HG03045 (cell line): ENCODE results near the gene CASS4.
"Not testable (repeated sequence)": the region's sequence is repeated elsewhere in the genome, so short reads cannot be mapped to it uniquely, and the experiment has no call there.

ENCODE experiments used
- ATAC-seq: cut with Tn5 transposase; IDR thresholded peaks from one replicate; pipeline ENCODE4 v1.9.1; 2021; ENCODE audit warnings: mild to moderate bottlenecking, moderate library complexity; ENCODE audit not compliant: unreplicated experiment

CASS4 gene

DNA sequence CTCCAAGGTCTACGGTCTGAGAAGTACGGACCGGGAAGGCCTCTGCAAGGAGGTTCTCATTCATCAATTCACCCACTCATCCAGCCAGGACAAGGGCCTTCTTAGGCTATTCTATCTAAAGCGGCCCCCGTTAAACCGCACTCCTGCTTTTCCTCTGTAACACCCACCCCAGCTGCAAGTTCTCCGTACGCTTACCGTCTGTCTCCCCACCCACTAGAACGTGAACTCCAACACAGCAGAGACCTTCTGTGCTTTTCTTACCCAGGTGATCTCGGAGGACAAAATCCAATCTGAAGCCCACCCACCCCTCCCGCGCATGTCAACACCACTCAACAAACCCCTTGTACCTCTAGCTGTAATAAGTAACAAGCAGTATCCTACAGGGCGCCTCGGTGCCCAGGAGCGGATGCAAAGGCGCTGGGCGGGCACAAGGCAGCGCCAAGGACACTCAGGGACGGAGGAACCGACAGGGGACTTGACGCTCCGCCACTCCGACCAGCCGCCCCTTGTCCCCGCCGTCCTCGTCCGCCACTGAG, 20.4 kb upstream of the CASS4 start:
- ATAC-seq: peak; percentile 42

DNA sequence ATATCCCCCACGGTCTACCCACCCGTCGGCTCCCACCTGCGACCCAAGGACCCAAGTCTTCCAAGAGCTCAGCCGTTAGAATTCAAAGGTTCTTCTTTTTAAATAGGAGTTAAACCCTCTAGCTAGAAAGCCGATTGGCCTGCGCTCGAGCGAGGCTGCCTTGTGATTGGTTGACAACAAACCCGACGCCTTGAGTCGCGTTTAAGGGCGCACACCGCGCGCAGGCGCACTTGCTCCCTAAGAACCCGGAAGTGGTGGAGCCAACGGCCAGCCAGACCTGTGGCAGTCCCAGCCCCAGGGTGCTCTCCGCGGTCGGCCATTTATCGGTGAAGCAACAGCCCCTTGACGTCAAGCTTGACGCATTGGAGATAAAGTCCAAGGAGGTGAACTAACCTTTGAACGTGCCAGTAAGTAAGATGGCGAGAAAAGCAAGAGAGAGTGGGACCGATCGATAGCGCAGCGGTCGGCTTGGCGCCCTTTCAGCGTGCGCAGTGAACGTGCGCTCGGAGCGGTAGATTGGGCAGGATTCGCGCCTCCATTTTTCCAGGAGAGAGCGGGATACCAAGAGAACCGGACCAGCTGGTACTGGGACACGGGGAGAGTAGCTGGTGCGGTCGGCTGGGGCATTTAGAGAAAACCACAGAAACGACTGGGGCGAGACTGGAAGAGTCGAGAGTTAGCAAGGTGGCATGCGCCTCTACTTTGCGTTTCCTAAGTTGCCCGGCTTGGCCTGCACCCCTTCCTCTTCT, 19.8 kb upstream of the CASS4 start, which contains the start of the genes AURKA and CSTF1:
Gene AURKA, minus strand, starts transcription at position 84 of the 749 bp plus-strand sequence. CDS start 4,018 bp downstream, outside the sequence.
Gene CSTF1, plus strand, starts transcription at position 514 of the 749 bp plus-strand sequence. CDS start 2,908 bp downstream, outside the sequence.
- peak; percentile 95 for ATAC-seq

DNA sequence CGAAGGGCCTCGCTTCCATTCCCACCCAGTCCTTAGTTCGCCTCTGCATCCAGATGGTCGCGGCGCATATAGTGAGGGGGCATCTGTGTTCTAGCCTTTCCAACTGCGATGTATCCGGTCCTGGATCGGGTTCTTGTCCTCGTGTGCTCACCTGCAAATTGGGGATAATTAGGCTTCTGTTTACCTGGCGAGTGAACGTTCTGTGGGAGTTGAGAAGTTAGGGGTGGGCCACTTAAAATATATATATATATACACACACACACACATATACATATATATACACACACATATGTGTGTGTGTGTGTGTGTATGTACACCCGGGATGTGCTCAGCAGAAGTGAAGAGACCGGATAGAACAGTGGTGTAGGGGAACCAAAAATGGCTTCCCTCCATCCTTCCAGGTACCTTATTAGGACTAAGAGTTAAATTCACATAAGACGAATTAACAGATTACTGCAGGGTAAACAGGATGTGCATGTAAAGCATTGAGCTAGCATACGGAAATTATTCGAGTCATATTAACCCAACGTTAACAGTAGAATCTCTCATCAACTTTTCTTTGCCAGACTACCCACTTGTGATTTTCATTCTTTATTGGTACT, 19.1 kb upstream of the CASS4 start:
- no peak for ATAC-seq

DNA sequence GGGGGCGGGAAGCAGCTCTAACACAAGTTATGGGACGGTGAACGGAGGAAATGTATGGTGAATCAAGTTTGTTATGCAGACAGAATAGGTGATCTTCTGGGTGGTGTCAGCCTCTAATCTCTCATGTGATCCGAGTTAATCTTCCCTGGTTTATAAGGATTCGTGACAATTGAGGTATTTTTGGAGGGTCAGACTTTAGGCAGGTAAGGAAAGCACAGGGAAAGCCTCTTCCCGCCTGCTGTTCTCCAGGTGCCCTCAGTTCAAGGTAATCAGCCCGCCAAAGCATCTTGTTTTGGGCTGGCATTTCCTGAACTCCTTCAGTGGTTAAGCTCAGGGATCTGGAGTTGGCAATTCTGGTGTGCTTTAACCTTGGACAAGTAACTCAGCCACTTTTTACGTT, 18.4 kb upstream of the CASS4 start:
- no peak for ATAC-seq

DNA sequence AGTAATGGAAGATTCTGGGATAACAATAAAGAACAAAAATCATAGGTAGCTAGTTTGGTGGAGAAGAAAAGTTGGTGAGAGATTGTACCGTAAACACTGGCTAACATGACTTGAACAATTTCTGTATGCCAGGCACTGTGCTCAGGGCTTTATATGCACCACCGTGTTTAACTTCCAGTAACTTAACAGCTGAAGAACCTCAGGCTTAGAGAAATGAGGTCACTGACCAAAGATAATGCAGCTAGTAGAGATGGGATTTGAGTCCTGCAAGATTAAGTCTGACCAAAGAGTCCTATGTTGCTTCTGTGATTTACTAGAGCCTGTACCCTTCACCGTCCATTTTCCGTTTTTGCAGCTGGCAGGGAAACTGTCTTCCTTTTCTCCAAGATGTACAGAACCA, 16.9 kb upstream of the CASS4 start:
- no peak for ATAC-seq

DNA sequence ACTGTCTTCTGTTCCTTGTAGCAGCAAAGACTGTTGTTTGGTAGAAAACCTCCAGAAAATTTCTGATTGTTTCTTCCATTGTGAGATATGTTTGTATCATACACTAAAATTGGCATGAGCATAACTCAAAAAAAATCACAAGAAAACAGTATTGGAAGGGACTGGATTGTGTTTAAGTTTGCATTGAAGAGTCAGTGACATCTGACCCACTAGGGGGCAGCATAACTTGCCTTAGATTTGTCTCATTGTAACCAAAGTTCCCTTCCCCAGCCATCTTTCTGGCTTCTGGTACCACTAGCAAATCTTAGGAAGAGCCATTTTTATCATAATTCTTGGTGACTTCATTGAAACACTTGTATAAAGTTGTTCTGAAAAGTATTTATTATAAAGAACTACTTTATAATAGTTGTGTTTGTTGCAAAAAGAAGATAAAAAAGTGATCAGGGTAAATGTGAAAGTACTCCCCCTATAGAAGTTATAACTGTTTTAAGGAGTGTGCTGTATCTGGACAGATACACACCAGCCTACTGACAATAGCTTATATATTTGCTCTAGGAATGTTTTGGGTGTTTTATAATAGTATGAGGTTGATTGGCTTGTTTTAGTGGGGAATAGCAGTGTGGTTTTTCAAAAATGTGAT, 11.9 kb upstream of the CASS4 start:
- no peak for ATAC-seq

DNA sequence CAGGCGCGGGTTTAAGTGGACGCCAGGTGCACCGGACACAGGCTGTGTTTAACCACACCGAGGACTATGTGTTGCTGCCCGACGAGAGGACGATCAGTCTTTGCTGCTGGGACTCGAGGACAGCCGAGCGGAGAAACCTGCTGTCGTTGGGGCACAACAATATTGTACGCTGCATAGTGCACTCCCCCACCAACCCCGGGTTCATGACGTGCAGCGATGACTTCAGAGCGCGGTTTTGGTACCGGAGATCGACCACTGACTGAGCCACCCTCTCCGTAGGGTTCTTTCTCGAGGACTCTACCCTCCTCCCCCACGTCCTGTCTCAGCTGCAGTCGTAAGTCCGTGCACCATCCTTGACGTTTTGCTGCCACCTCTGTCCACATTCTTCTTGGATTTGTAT, 8.6 kb upstream of the CASS4 start:
- ATAC-seq: no peak

DNA sequence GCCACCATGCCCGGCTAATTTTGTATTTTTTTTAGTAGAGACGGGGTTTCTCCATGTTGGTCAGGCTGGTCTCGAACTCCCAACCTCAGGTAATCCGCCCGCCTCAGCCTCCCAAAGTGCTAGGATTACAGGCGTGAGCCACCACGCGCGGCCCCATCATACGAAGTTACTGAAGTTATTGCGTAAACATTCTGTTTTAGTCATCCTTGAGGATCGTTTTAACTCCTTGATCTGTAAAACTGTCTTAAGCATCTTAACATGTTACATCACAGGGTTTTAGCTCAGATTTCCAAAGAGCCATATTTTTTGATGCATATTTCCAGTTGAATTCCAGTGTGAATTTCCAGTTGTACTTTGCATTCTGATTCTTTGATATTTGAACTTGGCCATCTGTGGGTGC, 6.7 kb upstream of the CASS4 start:
- ATAC-seq: not testable (repeated sequence)

DNA sequence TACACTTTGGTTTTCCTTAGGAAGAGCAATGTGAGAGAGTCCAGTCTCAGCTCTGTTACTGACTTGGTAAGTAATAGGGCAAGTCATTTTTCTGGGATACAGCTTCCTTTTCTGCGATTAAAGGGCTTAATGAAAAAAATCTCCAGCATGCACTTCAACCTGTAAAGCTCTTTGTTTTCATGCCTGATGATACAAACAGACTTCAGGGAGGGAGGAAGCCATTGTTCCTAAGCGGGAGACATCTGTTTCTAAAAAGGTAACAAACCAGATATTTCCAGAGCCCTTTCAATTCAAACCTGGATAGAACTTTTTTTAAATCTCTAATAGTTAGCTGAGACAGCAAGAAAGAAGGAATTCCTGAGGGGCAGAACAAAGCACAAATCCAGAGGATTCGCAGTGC, 5.2 kb upstream of the CASS4 start:
- ATAC-seq: no peak

DNA sequence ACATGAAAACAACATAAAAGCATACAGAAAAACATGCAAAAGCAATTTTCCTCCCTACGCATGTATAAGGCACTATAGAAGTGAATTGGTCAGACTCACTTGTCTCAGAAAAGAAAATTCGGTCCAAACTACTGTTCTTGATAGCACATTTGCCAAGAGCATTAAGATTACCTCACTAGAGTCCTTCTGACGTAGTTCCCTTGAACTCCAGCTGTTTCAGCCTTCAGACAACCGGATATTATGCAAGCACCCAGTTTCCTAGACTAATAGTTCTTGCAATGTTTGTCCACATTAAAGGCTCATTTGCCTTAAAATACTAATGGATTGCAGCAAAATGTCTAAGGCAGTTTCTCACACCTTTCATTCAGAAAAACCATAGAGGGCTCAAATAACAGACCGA, 2.5 kb upstream of the CASS4 start:
- no peak for ATAC-seq

DNA sequence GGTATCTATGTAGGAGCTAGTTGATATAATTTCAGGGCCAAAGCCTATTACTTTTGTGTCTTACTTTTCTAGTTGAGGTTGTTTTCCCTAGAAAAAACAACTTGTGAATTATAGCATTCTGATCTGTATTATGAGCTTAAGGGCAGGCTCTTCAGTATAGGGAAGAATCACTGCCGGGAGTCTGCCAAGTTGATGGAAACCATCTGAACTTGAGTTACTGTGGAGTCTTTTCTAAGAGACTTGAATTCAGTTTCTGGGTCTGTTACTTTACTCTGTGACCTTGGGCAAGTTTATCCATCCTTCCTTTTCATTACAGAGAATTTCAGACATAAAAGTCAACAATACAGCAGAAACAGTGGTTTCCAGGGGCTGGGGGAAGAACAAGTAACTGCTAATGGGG, 2.1 kb upstream of the CASS4 start:
- no peak for ATAC-seq

DNA sequence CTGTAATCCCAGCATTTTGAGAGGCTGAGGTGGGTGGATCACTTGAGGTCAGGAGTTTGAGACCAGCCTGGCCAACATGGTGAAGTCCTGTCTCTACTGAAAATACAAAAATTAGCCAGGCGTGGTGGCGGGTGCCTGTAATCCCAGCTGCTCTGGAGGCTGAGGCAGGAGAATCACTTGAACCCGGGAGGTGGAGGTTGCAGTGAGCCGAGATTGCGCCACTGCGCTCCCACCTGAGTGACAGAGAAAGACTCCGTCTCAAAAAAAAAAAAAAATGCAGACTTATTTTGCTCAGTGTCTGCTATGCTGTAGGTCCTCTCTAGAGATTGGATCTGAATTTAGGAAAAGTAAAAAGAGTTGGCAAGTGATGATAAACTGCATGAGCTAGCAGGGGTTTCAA, 773 bp upstream of the CASS4 start:
- ATAC-seq: not testable (repeated sequence)

DNA sequence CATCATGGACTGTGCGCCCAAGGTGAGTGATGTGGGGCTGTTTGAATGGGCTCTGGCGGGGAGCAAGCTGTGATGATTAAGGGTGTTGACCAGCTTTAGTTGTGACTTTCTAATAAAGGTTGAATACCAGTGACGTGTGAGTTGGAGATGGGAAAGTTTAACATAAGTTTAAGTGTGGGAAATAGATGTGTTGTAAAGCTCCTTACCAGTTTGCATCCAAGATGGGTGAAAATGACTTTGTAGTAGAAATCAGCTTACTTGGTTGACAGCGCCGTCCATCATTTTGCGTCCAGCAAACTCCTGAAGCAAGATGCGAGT, 372 bp downstream of the CASS4 start:
- ATAC-seq: no peak

DNA sequence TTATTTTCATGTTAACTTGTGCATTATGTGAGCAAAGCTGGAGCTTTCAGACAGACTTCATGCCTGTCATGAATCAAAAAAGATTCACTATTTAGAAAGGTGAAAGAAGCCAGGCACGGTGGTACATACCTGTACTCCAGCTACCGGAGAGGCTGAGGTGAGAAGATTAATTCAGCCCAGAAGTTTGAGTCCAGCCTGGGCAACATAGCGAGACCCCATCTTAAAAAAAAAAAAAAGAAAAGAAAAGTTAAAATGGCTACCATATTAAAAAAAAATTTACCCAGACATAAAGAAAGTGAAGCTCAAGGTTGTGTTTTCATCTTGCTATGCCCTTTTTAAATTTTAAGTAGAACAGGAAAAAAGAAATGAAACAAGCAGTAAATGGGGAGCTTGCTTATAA, 889 bp downstream of the CASS4 start:
- no peak for ATAC-seq

DNA sequence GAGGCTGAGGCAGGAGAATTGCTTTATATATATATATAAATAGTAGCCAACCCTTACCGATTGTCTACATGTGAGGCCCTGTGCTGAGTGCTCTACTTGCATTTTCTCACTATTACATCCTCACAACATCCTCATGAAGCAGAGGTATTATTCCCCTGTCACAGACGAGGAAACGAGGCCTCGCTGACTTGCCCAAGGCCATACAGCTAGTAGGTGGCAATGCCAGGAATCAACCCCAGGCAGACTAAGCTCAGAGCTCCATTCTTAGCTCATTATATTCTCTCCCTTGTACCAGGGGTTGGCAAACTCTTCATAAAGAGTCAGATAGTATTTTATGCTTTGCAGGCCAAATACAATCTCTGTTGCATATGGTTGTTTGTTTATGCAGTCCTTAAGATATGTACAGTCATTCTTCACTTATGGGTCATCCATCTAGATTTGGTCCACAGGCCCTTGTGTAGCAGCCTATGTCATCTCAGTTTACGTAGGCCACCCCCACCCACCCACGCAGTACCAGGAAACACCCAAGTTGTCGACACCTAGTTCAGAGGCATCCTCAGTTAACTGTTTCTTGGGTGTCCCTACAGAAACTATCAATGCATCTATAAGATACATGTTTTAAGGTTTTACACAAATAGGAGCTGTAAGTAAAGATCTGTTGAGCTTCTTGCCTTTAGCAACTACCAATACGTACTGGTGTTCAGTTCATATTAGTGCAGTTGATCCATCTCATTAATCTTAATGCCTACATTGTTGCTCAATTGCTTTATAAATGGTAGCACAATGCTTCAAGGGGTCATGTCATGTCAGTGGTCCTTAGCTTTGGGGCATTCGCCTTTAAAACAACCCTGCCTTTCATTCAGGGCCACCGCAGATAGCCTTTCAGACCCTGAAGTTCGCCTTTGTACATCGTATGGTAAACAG, 3.0 kb downstream of the CASS4 start:
- no peak for ATAC-seq

DNA sequence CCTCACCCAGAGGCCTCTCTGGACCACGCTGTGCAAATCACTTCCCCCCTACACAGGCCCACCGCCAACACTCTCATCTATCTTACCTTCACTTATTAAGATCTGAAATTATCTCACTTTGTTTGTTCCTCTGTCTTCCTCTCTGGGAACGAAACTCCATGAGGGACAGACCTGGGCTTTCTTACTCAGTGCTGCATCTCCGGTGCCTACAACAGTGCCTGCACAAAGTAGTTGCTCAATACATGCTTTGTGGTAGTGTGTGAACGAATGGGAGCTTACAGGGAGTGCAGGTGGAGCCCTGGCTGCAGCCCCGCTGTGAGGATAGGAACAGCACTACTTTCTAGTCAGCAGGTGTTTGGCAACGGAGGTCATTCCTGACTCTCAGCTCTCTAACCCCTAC, 5.3 kb downstream of the CASS4 start:
- no peak for ATAC-seq

DNA sequence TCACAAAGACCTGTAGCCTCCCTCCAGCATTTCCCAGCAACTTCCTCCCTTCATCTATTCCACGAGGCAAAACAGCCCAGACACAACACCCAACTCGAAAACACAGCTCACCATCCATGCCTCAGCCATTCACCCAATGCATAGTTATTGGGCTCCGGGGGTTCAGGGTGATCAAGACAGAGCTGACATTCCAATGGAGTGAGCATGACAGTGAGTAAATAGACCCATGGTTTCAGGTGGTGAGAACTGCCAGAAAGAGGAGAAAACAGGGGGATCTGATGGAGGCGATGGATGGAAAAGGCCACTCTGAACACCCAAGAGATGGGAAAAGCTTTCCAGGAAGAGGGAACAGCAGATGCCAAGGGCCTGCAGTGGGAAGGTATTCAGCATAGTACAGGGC, 5.9 kb downstream of the CASS4 start:
- no peak for ATAC-seq

DNA sequence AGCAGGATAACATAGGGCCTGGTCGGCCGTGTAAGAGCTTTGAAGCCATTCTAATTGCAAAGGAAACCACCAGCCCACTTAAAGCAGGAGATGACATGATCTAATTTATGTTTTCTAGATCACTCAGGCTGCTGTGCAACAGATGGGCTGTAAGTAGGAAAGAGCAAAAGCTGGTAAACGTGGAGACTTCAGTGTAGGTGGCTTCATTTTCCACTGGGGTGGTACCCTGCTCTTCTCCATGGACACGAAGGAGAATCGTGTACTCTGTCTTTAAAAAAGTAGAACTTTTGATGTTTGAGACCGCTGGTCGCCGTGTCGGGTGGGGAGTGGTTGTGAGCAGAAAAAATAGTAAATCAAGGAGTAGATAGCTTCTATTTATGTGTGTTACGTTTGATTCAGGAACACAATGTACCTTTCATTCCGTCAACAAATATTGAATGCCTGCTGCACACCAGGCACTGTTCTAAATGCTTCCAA, 6.4 kb downstream of the CASS4 start:
- ATAC-seq: no peak

DNA sequence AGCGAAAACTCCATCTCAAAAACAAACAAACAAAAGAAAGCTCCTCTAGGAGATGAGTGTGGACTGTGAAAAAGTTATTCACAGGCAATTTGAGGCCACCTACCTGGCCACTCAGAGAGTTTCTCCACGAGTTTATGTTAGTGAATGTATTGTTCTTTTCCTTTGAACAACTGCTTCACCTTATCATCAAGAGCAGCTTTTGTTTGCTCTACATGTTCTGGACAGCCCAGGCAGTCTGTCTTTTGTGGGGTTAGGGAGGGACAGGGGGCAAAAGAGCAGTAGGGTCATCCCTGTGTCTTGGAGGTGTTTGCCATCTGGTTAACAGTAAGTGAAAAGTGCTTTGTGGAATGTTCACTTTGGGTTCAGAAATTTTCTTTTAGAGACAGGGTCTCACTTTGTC, 8.0 kb downstream of the CASS4 start:
- ATAC-seq: no peak

DNA sequence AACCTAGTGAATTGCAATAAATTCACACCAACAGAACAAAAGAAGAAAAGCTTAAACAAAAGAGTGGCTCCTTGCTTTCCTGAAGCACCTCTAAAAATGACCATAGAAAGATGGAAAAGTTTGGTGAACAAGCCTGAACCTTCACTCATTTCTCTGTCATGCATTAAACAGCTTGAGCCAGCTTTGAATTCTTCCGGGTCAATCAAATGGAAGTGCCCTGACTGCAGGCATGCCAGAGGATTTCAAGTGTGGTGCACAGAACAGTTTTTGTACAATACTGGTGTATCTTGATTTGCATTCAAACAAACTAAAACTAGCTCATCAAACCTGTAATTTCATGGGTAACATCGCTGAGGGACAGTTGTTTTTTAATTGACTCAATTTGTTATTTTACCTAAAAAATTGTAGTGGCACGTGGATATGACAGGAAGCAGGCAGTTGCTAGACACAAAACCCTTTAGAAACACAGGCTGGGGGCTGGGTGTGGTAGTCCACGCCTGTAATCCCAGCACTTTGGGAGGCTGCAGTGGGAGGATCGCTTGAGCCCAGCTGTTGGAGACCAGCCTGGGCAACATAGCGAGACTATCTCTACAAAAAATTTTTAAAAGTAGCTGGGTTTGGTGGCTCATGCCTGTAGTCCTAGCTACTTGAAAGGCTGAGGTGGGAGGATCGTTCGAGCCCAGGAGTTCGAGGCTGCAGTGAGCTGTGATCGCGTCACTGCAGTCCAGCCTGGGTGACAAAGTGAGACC, 9.1 kb downstream of the CASS4 start:
- ATAC-seq: no peak
